ENCODE results near the gene CPN1.
"Not testable (repeated sequence)": the region's sequence is repeated elsewhere in the genome, so short reads cannot be mapped to it uniquely, and the experiment has no call there.

The CPN1 gene

DNA sequence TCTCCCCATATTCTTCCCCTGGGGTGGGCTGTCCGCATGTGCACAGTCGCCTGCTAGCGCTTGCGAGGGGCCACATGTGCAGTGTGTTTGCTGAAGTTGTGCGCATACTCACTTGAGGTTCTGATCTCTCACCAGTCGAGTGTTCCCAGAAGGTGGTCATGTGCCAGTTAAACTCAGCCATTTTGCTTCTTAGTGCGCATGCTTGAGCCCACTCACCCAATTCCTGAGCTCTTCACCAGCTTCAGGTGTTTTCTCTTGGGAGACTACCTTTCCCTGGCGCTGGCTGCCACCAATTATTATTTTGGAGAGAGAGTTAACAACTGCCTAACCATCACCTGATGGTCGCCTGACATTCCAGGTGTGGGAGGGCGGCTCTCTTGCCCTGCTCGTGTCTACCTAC lies 25.2 kb upstream of the CPN1 start:
- peaks cover 27% of the 10 kb centered on the region for H3K9me3 Mint-ChIP-seq
- H3K4me1 Mint-ChIP-seq = peaks cover 7% of the 10 kb centered on the region
- TF ChIP-seq, protein P1, sequence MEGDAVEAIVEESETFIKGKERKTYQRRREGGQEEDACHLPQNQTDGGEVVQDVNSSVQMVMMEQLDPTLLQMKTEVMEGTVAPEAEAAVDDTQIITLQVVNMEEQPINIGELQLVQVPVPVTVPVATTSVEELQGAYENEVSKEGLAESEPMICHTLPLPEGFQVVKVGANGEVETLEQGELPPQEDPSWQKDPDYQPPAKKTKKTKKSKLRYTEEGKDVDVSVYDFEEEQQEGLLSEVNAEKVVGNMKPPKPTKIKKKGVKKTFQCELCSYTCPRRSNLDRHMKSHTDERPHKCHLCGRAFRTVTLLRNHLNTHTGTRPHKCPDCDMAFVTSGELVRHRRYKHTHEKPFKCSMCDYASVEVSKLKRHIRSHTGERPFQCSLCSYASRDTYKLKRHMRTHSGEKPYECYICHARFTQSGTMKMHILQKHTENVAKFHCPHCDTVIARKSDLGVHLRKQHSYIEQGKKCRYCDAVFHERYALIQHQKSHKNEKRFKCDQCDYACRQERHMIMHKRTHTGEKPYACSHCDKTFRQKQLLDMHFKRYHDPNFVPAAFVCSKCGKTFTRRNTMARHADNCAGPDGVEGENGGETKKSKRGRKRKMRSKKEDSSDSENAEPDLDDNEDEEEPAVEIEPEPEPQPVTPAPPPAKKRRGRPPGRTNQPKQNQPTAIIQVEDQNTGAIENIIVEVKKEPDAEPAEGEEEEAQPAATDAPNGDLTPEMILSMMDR (IDR thresholded peaks at IDR 0.05) = no peak
- H3K27ac Mint-ChIP-seq = no peak overlapping the region
- H3K4me3 Mint-ChIP-seq = no peak overlapping the region
- no peaks in the 10 kb centered on the region for H3K36me3 Mint-ChIP-seq (ENCODE audit: low read depth)
- peaks cover 13% of the 10 kb centered on the region for H3K27me3 Mint-ChIP-seq (ENCODE audit: low read depth, poor library complexity)
- DNase-seq = no peak

DNA sequence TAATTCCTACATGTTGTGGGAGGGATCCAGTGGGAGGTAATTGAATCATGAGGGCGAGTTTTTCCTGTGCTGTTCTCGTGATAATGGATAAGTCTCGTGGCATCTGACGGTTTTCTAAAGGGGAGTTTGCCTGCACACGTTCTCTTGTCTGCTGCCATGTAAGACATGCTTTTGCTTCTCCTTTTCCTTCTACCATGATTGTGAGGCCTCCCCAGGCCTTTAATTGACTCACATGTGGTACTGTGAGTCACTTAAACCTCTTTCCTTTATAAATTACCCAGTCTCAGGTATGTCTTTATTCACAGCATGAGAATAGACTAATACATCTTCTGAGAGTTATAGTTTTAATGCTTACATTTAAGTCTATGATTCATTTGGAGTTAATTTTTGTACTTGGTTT lies 22.6 kb upstream of the CPN1 start:
- DNase-seq = no peak
- Mint-ChIP-seq H3K9me3 (peaks cover 30% of the 10 kb centered on the region), H3K36me3 (ENCODE audit: low read depth) (no peaks in the 10 kb centered on the region), H3K4me3 (no peak overlapping the region), H3K27ac (no peak overlapping the region), H3K27me3 (ENCODE audit: low read depth, poor library complexity) (peaks cover 8% of the 10 kb centered on the region), H3K4me1 (peaks cover 1% of the 10 kb centered on the region)
- TF ChIP-seq, protein P1 (IDR thresholded peaks at IDR 0.05) = no peak

DNA sequence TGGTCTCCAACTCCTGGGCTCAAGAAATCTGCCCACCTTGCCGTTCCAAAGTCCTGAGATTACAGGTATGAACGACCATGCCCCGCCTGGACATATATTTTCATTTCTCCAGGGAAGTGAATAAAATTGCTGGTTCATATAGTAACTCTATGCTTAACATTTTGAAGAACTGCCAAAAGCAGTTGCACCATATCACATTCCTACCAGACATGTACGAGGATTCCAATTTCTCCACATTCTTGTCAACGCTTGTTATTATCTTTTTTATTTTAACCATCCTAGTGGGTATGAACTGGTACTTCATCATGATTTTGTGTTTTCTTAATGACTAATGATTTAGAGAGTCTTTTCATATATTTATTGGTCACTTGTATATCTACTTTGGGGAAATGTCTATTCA lies 21.9 kb upstream of the CPN1 start:
- Mint-ChIP-seq H3K27ac (no peak overlapping the region), H3K4me1 (no peaks in the 10 kb centered on the region), H3K36me3 (ENCODE audit: low read depth) (no peaks in the 10 kb centered on the region), H3K9me3 (peaks cover 30% of the 10 kb centered on the region), H3K4me3 (no peak overlapping the region), H3K27me3 (ENCODE audit: low read depth, poor library complexity) (peaks cover 8% of the 10 kb centered on the region)
- TF ChIP-seq, protein P1 (IDR thresholded peaks at IDR 0.05) = no peak
- no peak for DNase-seq

DNA sequence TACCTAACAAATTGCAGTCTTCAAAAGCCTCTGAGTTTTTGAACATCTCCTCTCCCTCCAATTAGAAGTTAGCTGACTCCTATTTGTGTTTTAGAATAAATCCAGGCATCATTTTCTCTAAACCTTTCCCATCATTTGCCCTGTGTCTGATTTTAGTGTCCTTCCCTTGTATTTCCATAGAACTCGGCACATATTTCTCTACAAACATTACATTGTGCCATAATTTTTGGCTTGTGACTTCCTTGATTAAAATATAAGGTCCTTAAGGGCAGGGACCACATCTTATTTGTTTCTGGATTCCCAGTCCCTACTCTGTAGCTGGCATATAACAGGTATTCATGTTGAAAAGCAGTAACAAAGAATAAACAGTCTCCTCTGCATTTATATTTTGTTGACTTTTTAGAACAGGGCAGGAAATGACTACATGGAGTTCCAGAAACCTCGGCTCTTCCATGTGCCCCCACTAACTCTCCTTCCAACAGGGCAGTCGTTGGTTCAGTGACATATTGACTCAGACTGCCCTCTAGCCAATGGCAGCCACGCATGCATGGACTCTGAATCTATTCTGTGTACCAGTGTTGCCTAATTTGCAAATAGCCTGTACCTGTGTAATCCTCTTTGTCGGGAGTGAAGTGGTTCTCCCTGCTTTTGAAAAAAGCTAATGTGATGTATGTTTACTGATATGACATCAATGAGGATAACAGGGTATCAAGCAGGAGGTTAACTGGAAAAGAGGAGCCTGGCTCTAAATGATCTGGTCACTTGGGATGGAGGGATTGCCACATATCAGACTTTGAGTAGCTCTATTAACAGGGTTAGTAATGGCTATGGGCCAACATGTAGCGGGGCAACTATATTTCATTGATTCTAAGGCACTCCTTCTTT lies 19.8 kb upstream of the CPN1 start:
- H3K36me3 Mint-ChIP-seq (ENCODE audit: low read depth) = no peaks in the 10 kb centered on the region
- no peak overlapping the region for H3K27ac Mint-ChIP-seq
- no peaks in the 10 kb centered on the region for H3K4me1 Mint-ChIP-seq
- H3K4me3 Mint-ChIP-seq = no peak overlapping the region
- peaks cover 44% of the 10 kb centered on the region for H3K9me3 Mint-ChIP-seq
- no peak for DNase-seq
- peaks cover 13% of the 10 kb centered on the region for H3K27me3 Mint-ChIP-seq (ENCODE audit: low read depth, poor library complexity)
- TF ChIP-seq, protein P1 (IDR thresholded peaks at IDR 0.05) = no peak

DNA sequence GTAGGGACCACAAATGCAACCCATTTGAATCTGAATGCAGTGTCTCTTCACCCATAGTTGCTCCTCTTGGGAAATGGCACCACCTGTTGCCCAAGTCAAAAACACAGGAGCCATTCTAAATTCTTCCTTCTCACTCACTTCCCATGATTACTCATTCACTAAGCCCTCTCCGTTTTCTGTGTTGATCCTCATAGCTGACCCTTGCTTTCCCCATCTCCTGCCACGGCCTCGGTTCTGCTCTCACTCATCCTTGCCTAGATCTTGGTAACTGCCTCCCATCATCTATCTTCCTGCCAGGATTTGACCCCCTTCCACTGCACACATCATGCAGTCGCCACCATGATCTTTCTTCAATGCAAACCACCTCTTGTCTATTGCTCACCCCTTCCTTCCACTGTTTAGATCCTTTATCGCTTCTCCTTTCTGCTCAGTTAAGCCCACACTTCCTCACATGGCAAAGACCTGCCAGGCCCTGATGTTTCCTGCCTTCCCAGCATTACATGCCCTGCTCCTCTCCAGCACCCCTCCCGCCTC lies 19.0 kb upstream of the CPN1 start:
- Mint-ChIP-seq H3K27ac (no peak overlapping the region), H3K4me1 (no peaks in the 10 kb centered on the region), H3K9me3 (peaks cover 52% of the 10 kb centered on the region), H3K4me3 (no peak overlapping the region), H3K27me3 (ENCODE audit: low read depth, poor library complexity) (peaks cover 17% of the 10 kb centered on the region), H3K36me3 (ENCODE audit: low read depth) (no peaks in the 10 kb centered on the region)
- TF ChIP-seq, protein P1 (IDR thresholded peaks at IDR 0.05) = no peak
- DNase-seq = no peak

DNA sequence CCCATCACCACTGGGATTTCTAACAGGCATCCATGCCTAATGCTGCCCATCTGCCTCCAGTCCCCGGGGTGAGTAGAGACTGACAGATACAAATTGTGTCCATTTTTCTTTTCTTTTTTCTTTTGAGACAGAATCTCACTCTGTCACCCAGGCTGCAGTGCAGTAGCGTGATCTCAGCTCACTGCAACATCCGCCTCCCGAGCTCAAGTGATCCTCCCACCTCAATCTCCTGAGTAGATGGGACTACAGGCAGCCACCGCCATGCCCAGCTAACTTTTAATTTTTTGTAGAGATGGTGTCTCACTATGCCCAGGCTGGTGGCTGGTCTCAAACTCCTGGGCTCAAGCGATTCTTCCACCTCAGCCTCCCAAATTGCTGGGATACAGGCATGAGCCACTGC lies 7.6 kb upstream of the CPN1 start:
- peaks cover 15% of the 10 kb centered on the region for H3K9me3 Mint-ChIP-seq
- TF ChIP-seq, protein P1 (IDR thresholded peaks at IDR 0.05) = no peak
- no peaks in the 10 kb centered on the region for H3K4me1 Mint-ChIP-seq
- DNase-seq = no peak
- H3K36me3 Mint-ChIP-seq (ENCODE audit: low read depth) = no peaks in the 10 kb centered on the region
- no peak overlapping the region for H3K4me3 Mint-ChIP-seq
- peaks cover 27% of the 10 kb centered on the region for H3K27me3 Mint-ChIP-seq (ENCODE audit: low read depth, poor library complexity)
- H3K27ac Mint-ChIP-seq = no peak overlapping the region

DNA sequence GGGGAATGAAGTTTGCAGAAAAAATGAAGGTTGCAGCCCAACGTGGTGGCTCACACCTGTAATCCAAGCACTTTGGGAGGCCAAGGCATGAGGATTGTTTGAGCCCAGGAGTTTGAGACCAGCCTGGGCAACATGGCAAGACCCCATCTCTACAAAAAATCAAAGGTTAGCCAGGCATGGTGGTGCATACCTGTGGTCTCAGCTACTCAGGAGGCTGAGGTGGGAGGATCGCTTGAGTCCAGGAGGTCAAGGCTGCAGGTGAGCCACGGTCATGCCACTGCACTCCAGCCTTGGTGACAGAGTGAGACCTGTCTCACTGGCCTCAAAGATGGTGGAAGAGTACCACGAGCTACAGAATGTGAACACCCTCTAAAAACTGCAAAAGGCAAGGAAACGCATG lies 5.0 kb upstream of the CPN1 start:
- not testable (repeated sequence) for DNase-seq; H3K36me3 Mint-ChIP-seq (ENCODE audit: low read depth); H3K27ac Mint-ChIP-seq; H3K4me1 Mint-ChIP-seq; H3K4me3 Mint-ChIP-seq
- Mint-ChIP-seq H3K9me3 (peaks cover 12% of the 10 kb centered on the region), H3K27me3 (ENCODE audit: low read depth, poor library complexity) (peaks cover 27% of the 10 kb centered on the region)
